Glutamatergic neuron (in vitro differentiated cells): ENCODE measurements around the gene YPEL1. TPM values are rescaled to one million over a fixed set of nuclear protein-coding genes. Genes with fewer than 3 reads are reported as not detected.
"Not testable (repeated sequence)": the region's sequence is repeated elsewhere in the genome, so short reads cannot be mapped to it uniquely, and the experiment has no call there.

Experiments used
- DNase-seq: peaks from one replicate; pipeline ENCODE4 v3.0.0; 2022
- H3K27ac Mint-ChIP-seq: one replicate; pipeline ENCODE4 v1.8.0; 2020; ENCODE audit warnings: mild to moderate bottlenecking, mixed read lengths, inconsistent platforms; ENCODE audit not compliant: unreplicated experiment
- H3K27me3 Mint-ChIP-seq: one replicate; pipeline ENCODE4 v1.8.0; 2020; ENCODE audit warnings: mild to moderate bottlenecking, moderate library complexity, mixed read lengths, inconsistent platforms; ENCODE audit not compliant: unreplicated experiment
- H3K36me3 Mint-ChIP-seq: one replicate; pipeline ENCODE4 v1.8.0; 2020; ENCODE audit warnings: mild to moderate bottlenecking, mixed read lengths, inconsistent platforms; ENCODE audit not compliant: unreplicated experiment
- H3K4me1 Mint-ChIP-seq: one replicate; pipeline ENCODE4 v1.8.0; 2020; ENCODE audit warnings: mild to moderate bottlenecking, low read depth, mixed read lengths, inconsistent platforms; ENCODE audit not compliant: unreplicated experiment
- H3K4me3 Mint-ChIP-seq: one replicate; pipeline ENCODE4 v1.8.0; 2020; ENCODE audit warnings: mild to moderate bottlenecking, mixed read lengths, inconsistent platforms; ENCODE audit not compliant: unreplicated experiment
- H3K9me3 Mint-ChIP-seq: one replicate; pipeline ENCODE4 v1.8.0; 2020; ENCODE audit warnings: mild to moderate bottlenecking, moderate library complexity, mixed read lengths, inconsistent platforms; ENCODE audit not compliant: unreplicated experiment
- CTCF ChIP-seq: fragments of 200-600 bp; sonication (generic); IDR thresholded peaks from one replicate; pipeline ENCODE4 v1.5.0; 2021; ENCODE audit not compliant: partially characterized antibody, unreplicated experiment
- total RNA-seq: library from RNA; stranded (reverse); fragmentation: NEBNext Ultra II Directional; extraction: Animal tissue kit (Norgen Biotek cat#: 25700); gene quantifications from one replicate; pipeline ENCODE4 v1.2.1, GENCODE V29; 2021; ENCODE audit not compliant: unreplicated experiment

The YPEL1 gene
- total RNA-seq, 1 donor from 2014 or later: 71.2 TPM

GRCh38 chr22:21694394-21694793 lies 41.2 kb downstream of the YPEL1 start:
- no peak overlapping the region for H3K4me3 Mint-ChIP-seq
- H3K9me3 Mint-ChIP-seq: peaks cover 11% of the 10 kb centered on the region
- DNase-seq: no peak
- H3K27ac Mint-ChIP-seq: no peak overlapping the region
- H3K4me1 Mint-ChIP-seq: peaks cover 13% of the 10 kb centered on the region
- peaks cover 12% of the 10 kb centered on the region for H3K27me3 Mint-ChIP-seq
- H3K36me3 Mint-ChIP-seq: peaks cover 9% of the 10 kb centered on the region
- TF ChIP-seq CTCF: no peak

DNA sequence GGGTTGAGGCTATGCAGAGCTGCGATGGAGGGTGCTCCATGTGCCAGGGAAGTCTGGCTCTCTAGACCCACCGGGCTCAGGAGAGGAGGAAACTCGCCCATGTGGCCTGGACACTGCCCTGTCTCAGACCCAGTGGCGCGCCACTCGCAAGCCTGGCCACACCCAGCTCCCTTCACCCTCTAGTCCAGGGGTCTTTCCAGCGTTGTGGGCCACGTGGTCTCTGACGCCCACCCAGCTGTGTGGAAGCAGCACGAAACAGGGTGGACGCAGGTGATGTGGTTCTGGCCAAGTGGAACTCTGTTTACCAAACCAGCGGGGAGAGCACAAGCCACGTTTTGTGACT lies 41.6 kb downstream of the YPEL1 start:
- H3K36me3 Mint-ChIP-seq: peaks cover 12% of the 10 kb centered on the region
- H3K4me1 Mint-ChIP-seq: peaks cover 16% of the 10 kb centered on the region
- no peak overlapping the region for H3K27ac Mint-ChIP-seq
- H3K4me3 Mint-ChIP-seq: no peak overlapping the region
- peaks cover 12% of the 10 kb centered on the region for H3K9me3 Mint-ChIP-seq
- peaks cover 15% of the 10 kb centered on the region for H3K27me3 Mint-ChIP-seq
- TF ChIP-seq CTCF: no peak
- no peak for DNase-seq

DNA sequence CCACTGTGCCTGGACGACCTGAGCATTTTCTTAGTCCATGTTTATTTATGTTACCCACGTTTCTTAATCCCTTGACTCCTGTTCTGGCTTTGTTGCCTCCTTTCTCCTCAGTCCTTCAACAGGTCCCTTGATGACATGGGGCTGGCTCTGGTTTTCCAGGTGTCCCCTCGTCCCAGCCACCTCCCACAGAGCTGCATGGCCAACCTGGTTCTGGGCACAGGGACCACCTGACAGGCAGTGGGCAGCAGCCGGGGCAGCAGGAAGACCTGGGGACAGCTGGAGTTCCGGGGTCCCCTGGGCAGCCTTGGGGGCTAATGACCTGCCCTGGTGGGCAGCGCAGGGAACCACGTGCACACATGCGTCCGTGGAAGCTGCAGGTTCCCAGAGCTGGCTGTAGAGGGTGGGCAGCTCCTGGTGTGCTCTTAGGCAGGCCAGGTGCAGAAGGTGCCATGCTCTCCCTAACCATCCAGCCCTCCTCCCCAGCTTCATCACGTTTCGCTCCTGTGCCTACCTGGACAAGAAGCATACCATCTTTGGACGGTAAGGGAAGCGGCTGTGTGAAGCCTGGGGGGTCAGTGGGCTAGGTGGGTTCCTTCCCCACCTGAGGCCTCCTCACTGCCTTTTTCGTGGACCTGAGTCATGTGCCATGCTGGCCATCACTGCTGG lies 42.1 kb downstream of the YPEL1 start:
- TF ChIP-seq CTCF: no peak
- DNase-seq: no peak
- Mint-ChIP-seq H3K9me3 (peaks cover 12% of the 10 kb centered on the region), H3K4me3 (no peak overlapping the region), H3K27me3 (peaks cover 15% of the 10 kb centered on the region), H3K4me1 (peaks cover 15% of the 10 kb centered on the region), H3K36me3 (peaks cover 12% of the 10 kb centered on the region), H3K27ac (no peak overlapping the region)

- not testable (repeated sequence) for H3K27ac Mint-ChIP-seq, DNase-seq, H3K4me3 Mint-ChIP-seq, H3K9me3 Mint-ChIP-seq
- Mint-ChIP-seq H3K4me1 (peaks cover 14% of the 10 kb centered on the region), H3K36me3 (peaks cover 12% of the 10 kb centered on the region), H3K27me3 (peaks cover 15% of the 10 kb centered on the region)
These were observed 42.7 kb downstream of the YPEL1 start for GRCh38 chr22:21692856-21693255.

GRCh38 chr22:21691816-21692215 lies 43.8 kb downstream of the YPEL1 start:
- Mint-ChIP-seq H3K27me3 (peaks cover 13% of the 10 kb centered on the region), H3K9me3 (peaks cover 9% of the 10 kb centered on the region), H3K27ac (no peak overlapping the region), H3K36me3 (peaks cover 12% of the 10 kb centered on the region), H3K4me1 (peaks cover 14% of the 10 kb centered on the region), H3K4me3 (no peak overlapping the region)
- DNase-seq: no peak
- TF ChIP-seq CTCF: no peak
